HG02943 (cell line): ENCODE results near the gene MAMLD1.

Source experiments
- ATAC-seq: cut with Tn5 transposase; IDR thresholded peaks from one replicate; pipeline ENCODE4 v1.9.1; 2021; ENCODE audit warnings: mild to moderate bottlenecking, low read depth, moderate library complexity; ENCODE audit not compliant: unreplicated experiment

The MAMLD1 gene

GRCh38 chrX:150522494-150522893 is 159.4 kb downstream of the MAMLD1 start:
- no peak for ATAC-seq

GRCh38 chrX:150525061-150525919 is 162.2 kb downstream of the MAMLD1 start:
- no peak for ATAC-seq

GRCh38 chrX:150526692-150527091 is 163.6 kb downstream of the MAMLD1 start:
- no peak for ATAC-seq

GRCh38 chrX:150527108-150527507 is 164.0 kb downstream of the MAMLD1 start:
- no peak for ATAC-seq

GRCh38 chrX:150529587-150529986 is 166.5 kb downstream of the MAMLD1 start:
- ATAC-seq = no peak

- ATAC-seq = no peak
Measured at GRCh38 chrX:150530821-150531220, 167.7 kb downstream of the MAMLD1 start.

GRCh38 chrX:150531467-150531866 is 168.3 kb downstream of the MAMLD1 start:
- ATAC-seq = no peak

- no peak for ATAC-seq
Measured at GRCh38 chrX:150533863-150534262, 170.7 kb downstream of the MAMLD1 start.

- no peak for ATAC-seq
Measured at GRCh38 chrX:150536455-150537116, 173.5 kb downstream of the MAMLD1 start.

GRCh38 chrX:150537851-150538250 is 174.7 kb downstream of the MAMLD1 start:
- no peak for ATAC-seq

GRCh38 chrX:150540965-150541364 is 177.8 kb downstream of the MAMLD1 start:
- ATAC-seq = no peak

GRCh38 chrX:150542846-150543229 is 179.7 kb downstream of the MAMLD1 start:
- no peak for ATAC-seq

GRCh38 chrX:150543230-150544155 is 180.4 kb downstream of the MAMLD1 start:
- peak; percentile 49 for ATAC-seq

- no peak for ATAC-seq
Measured at GRCh38 chrX:150544222-150544787, 181.2 kb downstream of the MAMLD1 start.

GRCh38 chrX:150544835-150545770 is 182.0 kb downstream of the MAMLD1 start:
- ATAC-seq = no peak

- no peak for ATAC-seq
Measured at GRCh38 chrX:150546711-150547153, 183.6 kb downstream of the MAMLD1 start.

- ATAC-seq = peak; percentile 55
Measured at GRCh38 chrX:150547375-150548115, 184.4 kb downstream of the MAMLD1 start.

GRCh38 chrX:150548251-150548650 is 185.1 kb downstream of the MAMLD1 start:
- no peak for ATAC-seq

- no peak for ATAC-seq
Measured at GRCh38 chrX:150548684-150549083, 185.6 kb downstream of the MAMLD1 start.
